GM21723 (cell line): ENCODE measurements around the gene TCEAL4.
A peak's percentile ranks its signal among the peaks of the same experiment; 100 is the strongest.

Source experiments
- ATAC-seq: cut with Tn5 transposase; IDR thresholded peaks from one replicate; pipeline ENCODE4 v1.9.1; 2021; ENCODE audit warnings: mild to moderate bottlenecking, moderate library complexity; ENCODE audit not compliant: unreplicated experiment

TCEAL4 gene

DNA sequence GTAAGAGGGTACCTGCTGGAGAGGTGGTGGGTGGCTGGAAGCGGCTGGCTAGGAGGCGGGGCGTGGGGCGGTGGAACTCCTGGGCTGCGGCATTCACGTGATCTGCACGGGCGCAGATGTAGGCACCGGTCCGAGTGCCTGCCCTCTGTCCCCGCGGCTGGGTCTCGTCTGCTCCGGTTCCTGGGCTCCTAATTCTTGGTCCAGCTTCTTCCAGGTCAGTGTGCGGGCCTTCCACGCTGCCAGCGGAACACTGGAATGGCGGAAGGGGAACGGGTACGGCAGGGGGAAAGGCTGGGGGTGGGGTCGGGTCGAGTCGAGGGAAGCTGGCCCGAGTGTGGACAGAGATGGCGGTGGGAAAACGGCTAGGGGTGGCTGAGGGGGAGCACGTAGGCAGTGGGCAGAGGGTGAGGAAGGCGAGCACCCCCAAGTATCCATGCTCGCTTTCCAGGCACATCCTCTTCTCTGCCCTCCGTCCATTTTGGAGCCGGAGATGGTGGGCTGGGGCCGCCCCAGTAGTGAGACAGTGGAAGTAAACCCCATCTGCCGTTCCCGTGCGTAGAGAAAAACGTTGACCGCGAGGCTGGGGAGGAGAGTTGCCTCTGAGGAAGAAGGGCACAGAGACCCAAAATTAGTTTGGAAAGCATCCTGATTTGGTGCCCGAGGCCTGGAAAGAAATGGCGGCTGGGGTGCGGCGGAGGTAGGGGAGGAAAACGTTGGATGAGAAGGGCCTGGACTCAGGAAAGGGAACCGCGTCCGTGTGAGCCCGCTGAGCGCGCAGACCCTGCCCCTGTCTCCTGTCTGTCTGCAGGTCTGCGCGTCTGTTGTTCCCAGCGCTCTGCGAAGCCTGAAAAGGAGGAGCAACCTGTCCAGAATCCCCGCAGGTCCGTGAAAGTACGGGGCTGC lies at the start of gene TCEAL4:
Gene TCEAL4, plus strand, starts transcription at position 105 of the 903 bp plus-strand sequence. CDS start 1,161 bp downstream, outside the sequence.
- ATAC-seq, result peak; percentile 92

DNA sequence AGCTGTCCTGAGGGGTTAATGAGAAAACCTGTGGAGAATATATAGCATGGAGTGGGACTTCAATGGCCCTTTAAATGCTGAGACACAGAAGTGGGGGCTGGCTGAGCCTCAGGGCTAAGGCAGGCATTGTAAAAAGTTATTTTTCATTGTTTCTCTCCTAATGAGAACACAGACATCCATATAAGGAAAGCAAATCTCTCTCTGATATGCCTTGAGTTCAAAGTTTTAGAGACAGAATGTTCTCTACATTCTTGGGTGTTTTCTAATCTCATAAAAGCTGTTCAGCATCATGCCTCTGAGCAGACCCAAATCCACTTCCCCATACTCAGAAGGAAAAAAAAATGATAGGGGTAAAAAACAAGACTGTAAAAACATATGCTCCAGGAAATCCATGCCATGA lies 49.2 kb upstream of the TCEAL4 start:
- ATAC-seq, result no peak

DNA sequence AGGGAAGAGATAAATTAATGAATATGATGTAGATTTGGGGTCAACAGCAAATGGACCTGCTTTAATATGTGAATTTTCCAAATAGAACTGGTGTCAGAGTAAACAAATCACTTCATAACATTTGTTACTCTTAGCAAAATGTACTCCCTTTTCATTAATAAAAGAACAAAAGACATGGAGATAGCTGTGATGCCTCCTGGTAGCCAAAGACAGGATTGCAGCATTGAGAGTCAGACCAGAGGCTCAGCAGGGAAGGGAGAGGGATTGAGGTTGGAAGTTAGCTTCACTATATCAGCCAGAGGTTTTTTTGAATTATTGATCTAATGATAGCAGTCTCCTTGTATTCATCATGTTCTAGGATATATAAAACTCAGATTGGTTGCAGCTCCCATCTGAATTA lies 48.6 kb upstream of the TCEAL4 start:
- ATAC-seq, result no peak

DNA sequence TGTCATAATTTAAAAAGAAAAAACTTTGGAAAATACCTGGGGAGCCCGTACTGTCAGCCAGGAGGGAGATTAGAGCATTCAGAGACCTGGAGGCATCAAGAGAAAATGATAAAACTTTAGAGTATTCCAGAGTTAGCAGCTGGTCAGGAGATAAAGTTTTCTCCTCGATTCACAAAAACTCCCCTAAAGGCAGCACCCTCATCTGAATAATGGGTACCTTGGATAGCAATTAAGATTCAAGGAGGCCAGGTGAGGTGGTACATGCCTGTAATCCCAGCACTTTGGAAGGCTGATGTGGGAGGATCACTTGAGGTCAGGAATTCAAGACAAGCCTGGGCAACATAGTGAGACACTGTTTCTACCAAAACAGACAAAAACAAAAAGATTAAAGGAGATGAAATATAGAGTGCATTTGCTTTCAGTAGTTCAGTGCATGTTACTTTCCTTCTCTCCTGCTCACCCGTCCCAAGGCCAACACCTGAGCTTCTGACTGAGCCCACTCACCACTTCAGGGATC lies 47.4 kb upstream of the TCEAL4 start:
- ATAC-seq, result no peak

DNA sequence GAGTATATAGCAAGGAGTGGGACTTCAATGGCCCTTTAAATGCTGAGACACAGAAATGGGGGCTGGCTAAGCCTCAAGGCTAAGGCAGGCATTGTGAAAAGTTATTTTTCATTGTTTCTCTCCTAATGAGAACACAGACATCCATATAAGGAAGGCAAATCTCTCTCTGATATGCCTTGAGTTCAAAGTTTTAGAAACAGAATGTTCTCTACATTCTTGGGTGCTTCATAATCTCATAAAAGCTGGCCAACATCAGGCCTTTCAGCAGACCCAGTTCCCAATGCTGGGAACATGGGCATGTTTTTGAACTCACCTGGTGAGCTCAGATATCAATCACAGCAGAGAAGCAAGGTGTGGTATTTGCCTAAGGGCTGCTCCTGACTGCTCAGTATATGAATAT lies 46.6 kb upstream of the TCEAL4 start:
- ATAC-seq, result no peak

DNA sequence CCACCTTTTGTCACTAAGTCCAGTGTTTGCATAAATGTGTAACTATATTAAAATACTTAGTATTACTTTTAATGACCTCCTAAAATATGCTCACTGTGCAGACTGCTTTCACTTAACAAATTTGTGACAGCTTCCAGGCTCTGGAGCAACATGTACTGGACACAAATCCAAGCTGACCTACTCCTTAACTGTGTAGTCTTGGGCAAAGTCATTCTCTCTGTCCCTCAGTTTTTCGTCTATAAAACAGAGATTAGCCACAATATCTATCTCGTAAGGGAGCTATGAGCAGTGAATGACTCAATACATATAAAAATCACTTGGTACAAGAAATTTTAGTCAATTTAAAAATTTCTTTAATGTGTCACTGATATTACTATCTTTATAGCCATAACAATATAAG lies 45.6 kb upstream of the TCEAL4 start:
- ATAC-seq, result no peak

DNA sequence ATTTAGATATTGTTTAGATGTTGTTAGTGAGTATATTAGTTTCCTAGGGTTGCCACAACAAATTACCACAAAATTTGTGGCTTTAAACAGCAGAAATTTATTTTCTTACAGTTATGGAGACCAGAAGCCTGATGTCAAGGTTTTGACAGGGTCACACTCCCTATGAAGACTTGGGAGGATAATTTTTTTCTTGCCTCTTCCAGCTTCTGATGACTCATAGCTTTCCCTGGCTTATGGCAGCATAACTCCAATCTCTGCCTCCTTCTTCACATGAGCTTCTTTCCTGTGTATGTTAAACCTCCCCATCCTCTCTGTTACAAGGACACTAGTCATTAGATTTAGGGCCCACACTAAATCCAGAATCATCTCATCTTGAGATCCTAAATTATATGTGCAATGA lies 45.2 kb upstream of the TCEAL4 start:
- no peak for ATAC-seq

DNA sequence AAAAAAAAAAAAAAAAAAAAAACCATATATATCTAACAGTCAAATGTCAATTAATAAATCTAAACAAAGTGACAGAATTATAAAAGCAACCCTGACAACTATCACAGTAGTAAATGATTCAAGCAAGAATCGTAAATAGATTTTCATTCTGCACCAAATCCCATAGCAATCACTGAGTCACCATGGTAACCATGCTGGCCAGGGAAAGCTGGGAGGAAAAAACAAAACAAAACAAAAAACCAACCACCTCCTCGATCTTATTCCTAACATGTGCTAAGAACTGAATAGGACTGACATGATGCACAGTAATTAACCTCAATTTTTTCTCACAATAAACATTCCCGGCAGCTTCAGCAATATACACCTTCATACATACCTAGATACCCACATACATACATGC lies 35.4 kb upstream of the TCEAL4 start:
- no peak for ATAC-seq

DNA sequence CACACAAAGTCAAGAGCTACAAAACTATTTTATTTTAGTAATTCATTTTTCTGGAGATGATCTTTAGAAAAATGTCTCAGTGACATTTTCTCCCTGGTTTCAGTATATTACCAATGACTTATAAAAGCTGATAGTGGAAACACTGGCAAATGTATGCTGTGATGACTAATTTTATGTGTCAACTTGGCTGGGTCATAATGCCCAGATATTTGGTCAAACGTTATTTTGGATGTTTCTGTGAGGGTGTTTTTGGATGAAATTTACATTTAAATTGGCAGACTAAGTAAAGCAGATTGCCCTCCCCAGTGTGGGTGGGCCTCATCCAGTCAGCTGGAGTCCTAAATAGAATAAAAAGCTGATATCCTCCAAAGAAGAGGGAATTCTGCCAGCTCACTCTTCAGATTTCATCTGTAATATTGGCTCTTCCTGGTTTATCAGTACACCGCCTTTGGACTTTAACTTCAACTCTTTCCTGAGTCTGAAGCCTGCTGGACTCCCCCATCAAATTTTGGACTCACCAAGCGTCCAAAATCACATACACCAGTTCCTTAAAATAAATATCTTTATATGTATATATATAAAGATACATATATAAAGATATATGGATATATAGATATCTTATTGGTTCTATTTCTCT lies 34.8 kb upstream of the TCEAL4 start:
- no peak for ATAC-seq

DNA sequence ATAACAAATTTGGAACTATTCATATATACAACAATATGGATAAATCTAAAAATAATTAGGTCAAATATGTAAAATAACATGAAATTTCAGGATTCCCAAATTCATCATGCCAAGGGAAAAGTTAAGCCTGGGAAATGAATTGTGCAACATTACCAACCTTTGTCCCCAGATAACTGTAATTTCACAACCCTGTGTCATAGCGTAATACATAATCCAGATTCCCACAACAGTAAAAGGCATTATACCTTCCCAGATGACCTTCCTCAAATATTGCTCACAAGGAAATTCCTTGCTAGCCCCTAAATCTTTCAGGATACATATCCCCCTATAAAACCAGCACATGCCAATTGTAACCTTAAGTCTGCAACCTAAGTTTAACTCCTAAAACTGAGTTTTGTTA lies 33.1 kb upstream of the TCEAL4 start:
- no peak for ATAC-seq

DNA sequence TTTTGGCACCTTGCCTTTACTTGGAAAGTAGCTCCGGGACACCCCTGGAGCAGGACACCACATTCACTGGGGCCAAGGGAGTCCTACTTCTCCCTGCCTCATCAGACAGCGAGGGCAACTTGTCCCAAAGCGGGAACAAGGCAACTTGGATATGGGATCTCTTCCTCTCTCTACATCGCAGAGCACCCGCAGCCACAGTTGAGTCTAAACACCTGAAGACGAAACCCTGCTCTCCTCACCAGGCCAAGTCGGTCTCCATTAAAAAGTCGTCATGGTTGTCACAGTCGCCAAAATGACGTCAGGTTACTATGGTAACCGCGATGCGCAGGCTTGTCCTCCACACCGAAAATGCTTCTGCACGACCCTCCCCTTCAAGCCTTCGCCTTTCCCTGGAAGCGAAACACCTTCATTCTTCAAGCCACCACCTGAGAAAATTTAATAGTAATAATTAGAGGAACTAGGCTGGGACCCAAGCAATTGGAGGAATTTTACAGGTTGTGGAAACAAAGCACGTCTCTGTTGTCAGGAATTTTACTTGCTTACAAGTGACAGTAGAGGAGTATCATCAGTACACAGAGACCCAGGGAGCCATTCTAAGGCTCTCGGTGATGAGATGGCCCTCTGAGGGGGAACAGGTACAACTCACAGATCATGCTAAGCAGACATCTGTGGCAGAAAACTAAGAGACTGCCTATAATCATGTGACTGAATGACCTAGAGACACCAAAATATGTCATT lies 30.5 kb upstream of the TCEAL4 start:
- peak; percentile 97 for ATAC-seq

DNA sequence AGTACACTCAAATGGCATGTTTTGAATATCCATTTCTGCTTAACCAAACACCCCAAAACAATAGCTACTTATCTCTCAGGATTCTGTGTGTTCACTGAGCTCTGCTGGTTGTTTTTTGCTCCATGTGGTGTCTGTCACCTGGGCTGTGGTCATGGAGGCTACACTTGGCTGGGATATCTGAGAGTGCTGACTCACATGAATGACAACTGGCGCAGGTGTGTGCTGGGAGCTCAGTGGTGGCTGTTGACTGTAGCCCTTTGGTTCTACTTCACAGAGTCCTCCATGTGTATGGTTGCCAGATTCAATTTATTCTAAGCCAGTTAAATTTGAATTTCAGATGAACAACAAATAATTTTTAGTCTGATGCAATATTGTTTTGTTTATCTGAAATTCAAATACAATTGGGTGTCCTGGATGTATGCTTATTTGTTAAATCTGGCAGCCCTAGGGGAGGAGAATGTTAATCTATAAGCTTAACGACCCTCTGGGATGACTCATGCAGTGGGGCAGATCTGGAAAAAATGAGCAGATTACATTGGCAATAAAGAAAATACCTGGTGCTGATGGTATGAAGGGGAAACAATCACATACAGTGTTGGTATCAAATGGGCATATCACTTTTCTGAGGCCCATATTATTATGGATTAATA lies 28.2 kb upstream of the TCEAL4 start:
- no peak for ATAC-seq

DNA sequence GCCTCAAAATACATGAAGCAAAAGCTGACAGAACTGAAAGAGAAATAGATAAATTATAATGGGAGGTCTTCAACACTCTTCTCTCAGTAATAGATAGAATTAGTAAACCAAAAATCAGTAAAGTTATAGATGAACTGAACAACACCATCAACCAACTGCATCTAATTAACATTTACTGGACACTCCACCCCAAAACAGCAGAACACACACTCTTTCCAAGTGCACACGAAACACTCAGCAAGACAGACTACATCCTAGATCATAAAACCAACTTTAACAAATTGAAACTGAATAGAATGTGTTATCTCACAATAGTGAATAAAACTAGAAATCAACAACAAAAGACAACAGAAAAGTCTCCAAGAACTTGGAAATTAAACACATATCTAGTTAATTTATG lies 25.1 kb upstream of the TCEAL4 start:
- no peak for ATAC-seq

DNA sequence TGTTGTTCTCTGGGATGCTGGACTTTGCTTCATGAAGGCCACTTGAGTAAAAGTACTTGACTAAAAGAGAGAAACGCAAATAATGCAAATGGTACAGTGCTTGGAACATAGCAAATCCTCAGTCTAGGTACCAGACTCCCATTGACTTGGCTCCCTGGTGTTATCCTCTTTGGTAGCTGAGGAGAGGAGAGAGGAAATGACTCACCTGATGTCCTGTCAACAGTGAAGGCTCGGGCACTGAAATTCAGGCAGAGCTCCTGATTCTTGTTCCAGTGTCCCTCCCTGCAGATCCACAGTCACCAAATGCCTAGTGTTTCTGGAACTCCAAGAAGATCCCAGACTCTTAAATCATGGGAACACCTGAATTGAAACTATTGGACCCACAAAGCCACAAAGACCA lies 22.5 kb upstream of the TCEAL4 start:
- ATAC-seq, result no peak

DNA sequence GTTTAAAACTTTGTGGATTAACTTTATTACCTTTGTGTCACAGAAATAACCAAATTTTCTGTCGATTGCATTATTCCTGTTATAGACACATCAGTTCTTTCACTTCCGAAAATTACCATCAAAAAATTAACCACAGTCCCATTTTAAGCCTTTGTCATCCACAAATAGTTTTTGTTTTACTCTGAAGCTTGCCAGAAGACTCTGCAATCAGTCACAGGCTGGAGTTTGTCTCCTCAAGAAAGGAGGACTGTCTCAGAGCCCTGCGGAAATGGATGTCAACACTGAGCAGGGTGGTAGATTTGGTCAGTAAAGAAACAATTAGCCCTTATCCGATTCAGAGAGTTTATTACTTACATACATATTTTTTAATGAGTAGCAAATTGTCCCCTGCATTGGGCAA lies 20.1 kb upstream of the TCEAL4 start:
- ATAC-seq, result no peak

DNA sequence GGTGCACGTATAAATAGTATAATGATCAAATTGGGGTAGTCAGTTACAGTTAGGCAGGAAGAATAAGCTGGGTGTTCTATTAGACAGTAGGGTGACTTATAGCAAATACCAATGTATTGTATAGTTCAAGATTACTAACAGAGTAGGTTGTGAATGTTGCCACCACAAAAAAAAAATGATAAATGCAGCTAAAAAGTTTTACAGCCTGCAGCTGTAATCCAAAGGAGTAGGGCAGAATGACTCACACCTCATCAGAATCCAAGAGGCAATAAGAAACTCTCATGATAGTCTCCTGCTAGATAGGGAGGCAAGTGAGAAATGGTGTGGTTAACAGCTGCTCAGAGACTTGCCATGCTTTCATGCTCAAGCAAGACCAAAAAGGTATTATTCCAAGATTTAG lies 19.6 kb upstream of the TCEAL4 start:
- ATAC-seq, result no peak

DNA sequence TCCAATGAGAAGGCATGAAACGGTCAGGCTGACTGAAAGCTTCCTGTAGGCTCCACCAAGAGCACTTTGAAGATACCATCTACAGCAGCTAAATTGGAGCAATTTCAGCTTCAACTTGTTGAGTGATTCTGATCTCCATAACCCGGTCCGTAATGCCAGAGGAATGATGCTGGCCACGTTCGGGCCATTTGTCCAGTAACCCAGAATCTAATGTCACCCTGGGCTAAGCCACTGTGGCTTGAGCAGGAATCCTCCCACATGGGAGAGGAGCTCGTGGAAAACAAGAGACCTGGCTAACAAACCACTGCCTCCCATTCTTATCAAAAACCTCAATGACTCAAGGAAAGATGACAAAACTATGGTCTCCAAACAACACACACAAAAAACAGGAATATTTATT lies 14.2 kb upstream of the TCEAL4 start:
- ATAC-seq, result no peak

DNA sequence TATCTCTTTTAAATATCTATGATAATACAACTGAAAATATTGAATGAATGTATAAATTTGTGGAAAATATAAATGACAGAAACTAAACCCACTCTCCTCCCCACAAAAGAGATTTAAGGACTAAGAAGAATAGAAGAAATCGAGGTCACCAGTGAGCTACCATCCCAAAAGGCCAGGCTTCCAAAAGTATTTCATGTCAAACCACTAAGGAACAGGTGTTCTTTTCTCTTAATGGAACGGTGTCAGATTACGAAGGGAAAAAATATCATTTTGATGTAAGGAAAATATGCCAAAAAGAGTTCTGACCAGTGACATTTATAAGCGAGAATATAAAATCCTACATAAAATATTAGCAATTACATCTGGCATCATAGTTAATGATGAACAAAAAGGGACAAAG lies 13.6 kb upstream of the TCEAL4 start:
- ATAC-seq, result no peak

DNA sequence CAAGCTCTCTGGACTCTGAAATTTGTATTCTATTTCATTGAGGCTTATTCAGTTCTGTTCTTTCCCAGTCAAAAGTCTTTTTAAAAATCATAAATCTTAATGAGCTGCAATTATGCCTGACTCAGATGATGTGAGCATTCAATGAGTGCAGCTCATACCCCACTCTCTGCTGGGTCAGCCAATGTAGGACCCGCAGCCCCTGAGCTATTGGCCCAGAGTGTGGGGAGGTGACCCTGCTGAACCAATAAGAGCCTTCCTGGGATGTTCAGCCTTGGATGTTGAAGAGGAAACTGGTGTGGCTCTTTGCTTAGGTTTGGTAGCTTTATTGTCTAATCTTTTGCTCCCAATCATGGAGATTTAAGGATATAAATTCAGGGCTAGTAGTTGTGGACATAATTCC lies 12.1 kb upstream of the TCEAL4 start:
- ATAC-seq, result no peak

DNA sequence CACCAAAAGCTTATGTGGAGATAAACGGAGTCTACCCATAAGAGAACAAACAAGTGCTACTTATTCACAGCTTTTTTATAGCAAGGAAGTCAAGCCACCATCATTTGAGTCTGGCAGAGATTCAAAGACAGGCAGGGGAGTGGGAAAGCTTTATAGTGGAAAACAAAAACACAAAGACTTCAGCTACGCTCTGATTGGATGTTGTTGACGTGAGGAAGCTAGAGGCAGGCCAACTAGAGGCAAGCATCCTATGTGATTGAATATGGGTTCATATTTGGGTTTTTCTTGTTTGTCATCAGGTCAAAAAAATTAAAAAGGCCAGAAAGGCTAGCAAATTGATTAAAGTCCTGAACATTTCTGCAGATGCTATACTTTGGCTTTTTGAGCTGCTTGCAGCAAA lies 719 bp upstream of the TCEAL4 start:
- ATAC-seq, result no peak

DNA sequence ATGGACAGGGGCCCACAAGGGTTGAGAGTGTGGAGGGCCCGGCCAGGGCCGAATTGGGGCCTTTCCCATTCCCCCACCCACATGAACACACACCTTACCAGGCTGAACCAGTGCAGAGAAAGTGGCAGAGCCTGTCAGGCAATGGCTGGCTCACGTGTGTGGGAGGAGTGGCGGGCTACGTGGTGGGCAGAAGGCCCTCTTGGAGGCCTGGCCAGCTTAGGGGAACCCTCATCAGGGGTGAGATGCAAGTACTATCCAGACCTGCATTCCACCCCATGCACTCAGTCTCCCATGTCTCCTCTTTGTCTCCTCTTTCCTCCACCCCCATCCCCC lies 965 bp downstream of the TCEAL4 start:
- peak; percentile 13 for ATAC-seq
